Smooth muscle cell (in vitro differentiated cells): ENCODE results near the gene GBP2. TPM values are rescaled to one million over a fixed set of nuclear protein-coding genes. Genes with fewer than 3 reads are reported as not detected.

Source experiments
- DNase-seq: peaks from one replicate; lab custom pipeline; 2025; ENCODE audit not compliant: unreplicated experiment; lab: John Stamatoyannopoulos, UW
- H2AFZ ChIP-seq: fragments of 200-600 bp; sonication (generic); 2 replicates; pipeline ENCODE4 v1.6.0; 2016; ENCODE audit warnings: antibody characterized with exemption, low read depth, mild to moderate bottlenecking
- H3F3A ChIP-seq: fragments of 200-600 bp; sonication (generic); 2 replicates; pipeline ENCODE4 v1.6.0; 2017; ENCODE audit warnings: antibody characterized with exemption, low read depth
- H3K27ac ChIP-seq: fragments of 200-600 bp; sonication (generic); 2 replicates; pipeline ENCODE4 v1.5.1; 2016; ENCODE audit warnings: low read depth, mild to moderate bottlenecking
- H3K27me3 ChIP-seq: fragments of 200-600 bp; sonication (generic); 2 replicates; pipeline ENCODE4 v1.6.1; 2016; ENCODE audit warnings: low read depth, mild to moderate bottlenecking
- H3K36me3 ChIP-seq: fragments of 200-600 bp; sonication (generic); 2 replicates; pipeline ENCODE4 v1.5.1; 2016; ENCODE audit warnings: low read depth
- H3K4me1 ChIP-seq: fragments of 200-600 bp; sonication (generic); 2 replicates; pipeline ENCODE4 v1.5.1; 2016; ENCODE audit warnings: low read depth
- H3K4me2 ChIP-seq: fragments of 200-600 bp; sonication (generic); 2 replicates; pipeline ENCODE4 v1.6.0; 2016; ENCODE audit warnings: mild to moderate bottlenecking
- H3K4me3 ChIP-seq: fragments of 200-600 bp; sonication (generic); 2 replicates; pipeline ENCODE4 v1.5.1; 2016; ENCODE audit warnings: mild to moderate bottlenecking
- H3K79me2 ChIP-seq: fragments of 200-600 bp; sonication (generic); 2 replicates; pipeline ENCODE4 v1.6.0; 2016; ENCODE audit warnings: low read depth, mild to moderate bottlenecking
- H3K9ac ChIP-seq: fragments of 200-600 bp; sonication (generic); 2 replicates; pipeline ENCODE4 v1.6.0; 2016; ENCODE audit warnings: low read depth
- H3K9me3 ChIP-seq: fragments of 200-600 bp; sonication (generic); replicated peaks from 2 replicates; pipeline ENCODE4 v1.5.1; 2016; ENCODE audit warnings: low read depth
- H4K20me1 ChIP-seq: fragments of 200-600 bp; sonication (generic); 2 replicates; pipeline ENCODE4 v1.6.0; 2016; ENCODE audit warnings: low read depth
- CTCF ChIP-seq: fragments of 200-600 bp; sonication (generic); IDR thresholded peaks from 2 replicates; pipeline ENCODE4 v1.5.1; 2017; ENCODE audit warnings: borderline replicate concordance, mild to moderate bottlenecking, antibody characterized with exemption; ENCODE audit not compliant: insufficient read depth, poor library complexity, severe bottlenecking
- WGBS: methylation state at CpG from one replicate; pipeline ENCODE4 v1.1.7; 2016; ENCODE audit warnings: low lambda C conversion rate; 5-methylcytosine and 5-hydroxymethylcytosine counted together
- polyA plus RNA-seq: library from polyadenylated mRNA; unstranded; fragments of >200 nt; fragmentation: Nextera tagmentation; extraction: Ambion mirVana; gene quantifications from 2 replicates; pipeline ENCODE4 v1.2.1, GENCODE V29; 2016
- total RNA-seq: library from RNA; depleted of rRNA; stranded (reverse); fragments of >200 nt; gene quantifications from 2 replicates; pipeline ENCODE4 v1.2.3, GENCODE V29; 2014

The GBP2 gene
- total and polyA plus RNA-seq, 2 experiments from 2014 or later: 2.1 to 3.1 TPM

- Histone ChIP-seq H3F3A (no peaks in the 10 kb centered on the region), H3K9ac (no peak overlapping the region), H3K36me3 (no peaks in the 10 kb centered on the region), H3K27me3 (no peaks in the 10 kb centered on the region), H3K9me3 (peaks cover 6% of the 10 kb centered on the region), H3K79me2 (no peaks in the 10 kb centered on the region), H3K27ac (no peak overlapping the region), H2AFZ (no peak overlapping the region), H3K4me3 (no peak overlapping the region), H4K20me1 (no peaks in the 10 kb centered on the region), H3K4me2 (no peak overlapping the region), H3K4me1 (no peaks in the 10 kb centered on the region)
- no peak for TF ChIP-seq CTCF
- DNase-seq: no peak
- 84% methylated on average over 2 of the region's 2 CpGs for WGBS
Measured at GRCh38 chr1:89095737-89096136, 30.2 kb downstream of the GBP2 start.

GRCh38 chr1:89089962-89090361 lies 36.0 kb downstream of the GBP2 start:
- no peaks in the 10 kb centered on the region for H3K4me1 ChIP-seq
- no peaks in the 10 kb centered on the region for H3K9me3 ChIP-seq
- 21% methylated on average over 1 of the region's 1 CpG for WGBS

GRCh38 chr1:89088572-89088971 lies 37.3 kb downstream of the GBP2 start:
- DNase-seq: no peak
- Histone ChIP-seq H3K27me3 (no peaks in the 10 kb centered on the region), H3K4me2 (no peak overlapping the region), H4K20me1 (no peaks in the 10 kb centered on the region), H3F3A (no peaks in the 10 kb centered on the region), H3K4me3 (no peak overlapping the region), H3K79me2 (no peaks in the 10 kb centered on the region), H3K9ac (no peak overlapping the region), H3K36me3 (no peaks in the 10 kb centered on the region), H3K9me3 (no peaks in the 10 kb centered on the region), H2AFZ (no peak overlapping the region), H3K4me1 (no peaks in the 10 kb centered on the region), H3K27ac (no peak overlapping the region)
- WGBS: 86% methylated on average over 10 of the region's 10 CpGs
- TF ChIP-seq CTCF: no peak

More at GRCh38 chr1:89089962-89090361, 36.0 kb downstream of the GBP2 start:
- peak overlapping the region; percentile 19 for H2AFZ ChIP-seq
- no peak overlapping the region for H3K4me3 ChIP-seq
- H3K36me3 ChIP-seq: no peaks in the 10 kb centered on the region
- H3K27ac ChIP-seq: no peak overlapping the region
- DNase-seq: no peak
- H4K20me1 ChIP-seq: no peaks in the 10 kb centered on the region
- H3K79me2 ChIP-seq: no peaks in the 10 kb centered on the region
- no peak overlapping the region for H3K9ac ChIP-seq
- no peak for TF ChIP-seq CTCF
- no peaks in the 10 kb centered on the region for H3F3A ChIP-seq
- no peaks in the 10 kb centered on the region for H3K27me3 ChIP-seq
- peak overlapping the region; percentile 11 for H3K4me2 ChIP-seq

- WGBS: 53% methylated on average over 8 of the region's 8 CpGs
- no peak for TF ChIP-seq CTCF
- no peak for DNase-seq
- Histone ChIP-seq H3K4me1 (no peaks in the 10 kb centered on the region), H3K27me3 (no peaks in the 10 kb centered on the region), H3K36me3 (no peaks in the 10 kb centered on the region), H3K4me3 (no peak overlapping the region), H3K4me2 (no peak overlapping the region), H3K9me3 (no peaks in the 10 kb centered on the region), H3K79me2 (no peaks in the 10 kb centered on the region), H2AFZ (no peak overlapping the region), H3F3A (no peaks in the 10 kb centered on the region), H4K20me1 (no peaks in the 10 kb centered on the region), H3K9ac (no peak overlapping the region), H3K27ac (no peak overlapping the region)
Measured at GRCh38 chr1:89087241-89087640, 38.7 kb downstream of the GBP2 start.
